Right ventricle myocardium superior (tissue), 1 donor: ENCODE data around the gene TMEM89. TPM values are rescaled to one million over a fixed set of nuclear protein-coding genes. Genes with fewer than 3 reads are reported as not detected.

Source experiments
- ATAC-seq: fragments of 200-7000 bp; cut with Tn5 transposase; one replicate; pipeline ENCODE4 v1.9.1; 2020; ENCODE audit warnings: mild to moderate bottlenecking; ENCODE audit not compliant: poor library complexity
- DNase-seq: peaks from one replicate; pipeline ENCODE4 v3.0.0-alpha.2; 2020
- intact Hi-C: fragments of 100-400 bp; cut with DNase I; formaldehyde crosslinking; loops from one replicate; pipeline ENCODE4 v1.11.2; 2022
- total RNA-seq: library from RNA; stranded (reverse); fragmentation: NEBNext Ultra II Directional; extraction: Animal tissue kit (Norgen Biotek cat#: 25700); gene quantifications from one replicate; pipeline ENCODE4 v1.2.1, GENCODE V29; 2021
- donor health status: DM: no; HTN: yes; CAD: no; lungs with severe emphysema.

The TMEM89 gene
- total RNA-seq, 1 donor from 2014 or later, result not detected

DNA sequence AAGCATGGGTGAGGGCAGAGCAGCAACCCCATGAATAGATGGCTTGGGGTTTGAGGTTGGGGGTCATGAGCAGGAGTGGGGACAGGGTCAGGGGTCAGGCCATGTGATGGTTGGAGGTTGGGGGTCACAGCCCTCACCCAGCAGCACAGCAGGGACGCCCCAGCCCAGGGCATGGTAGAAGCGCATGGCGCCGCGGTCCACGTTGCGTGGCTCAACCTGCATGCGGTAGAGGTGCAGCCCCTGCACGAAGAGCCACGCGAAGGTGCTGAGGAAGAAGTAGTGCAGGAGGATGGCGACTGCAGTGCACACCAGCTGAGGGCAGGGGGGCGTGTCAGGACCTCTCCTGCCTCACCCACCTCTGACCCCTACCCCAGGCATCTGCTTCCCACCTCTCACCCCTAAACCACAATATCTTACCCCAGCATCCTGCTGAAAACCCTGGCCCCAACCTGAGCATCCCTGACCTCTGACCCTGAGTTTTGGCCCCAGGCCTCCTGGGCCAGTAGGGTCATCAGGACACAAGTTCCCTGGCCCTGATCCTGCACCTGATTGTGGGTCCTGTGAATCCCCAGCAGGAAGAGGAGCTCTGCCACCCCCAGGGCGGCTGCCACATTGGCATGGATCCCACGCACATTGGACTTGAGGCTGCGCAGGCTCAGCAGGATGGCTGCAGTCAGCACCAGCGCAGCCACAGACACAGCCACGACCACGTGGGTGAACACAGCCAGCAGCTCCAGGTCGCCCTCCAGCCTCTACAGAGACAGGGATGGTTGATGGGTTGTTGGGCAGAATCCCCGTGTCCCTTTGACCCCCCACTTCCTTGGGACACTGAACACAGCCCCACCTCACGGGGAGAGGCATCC, 23.6 kb upstream of the TMEM89 start:
- ATAC-seq (no peak), DNase-seq (no peak)
- intact Hi-C loops, result no loop called here

DNA sequence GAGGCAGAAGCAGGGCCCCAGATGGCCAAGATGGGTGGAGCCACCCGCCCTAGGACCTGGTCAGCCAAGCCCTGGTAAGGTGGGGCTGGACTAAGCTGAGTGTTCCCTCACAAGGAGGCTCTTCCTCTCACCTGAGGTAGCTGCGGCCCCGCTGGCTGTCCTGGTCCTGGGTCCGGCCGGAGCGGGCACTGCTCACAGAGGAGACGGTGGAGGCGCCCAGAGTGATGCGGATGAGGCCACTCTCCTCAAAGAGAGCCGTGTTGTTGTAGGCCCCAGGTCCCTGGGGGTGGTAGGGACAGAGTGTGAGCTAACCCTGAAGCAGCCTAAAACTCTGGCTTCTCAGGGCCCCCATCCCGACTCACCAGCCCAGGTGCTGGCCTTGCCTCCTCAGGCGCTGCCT, 21.0 kb upstream of the TMEM89 start:
- intact Hi-C loops, result no loop called here
- ATAC-seq (no peak), DNase-seq (no peak)

GRCh38 chr3:48641396-48641795, 19.8 kb upstream of the TMEM89 start:
- intact Hi-C loops, result no loop called here
- ATAC-seq (no peak), DNase-seq (no peak)

- no peak for DNase-seq
- ATAC-seq, result no peak
- intact Hi-C loops, result no loop called here
Observed at GRCh38 chr3:48639944-48640606, 18.5 kb upstream of the TMEM89 start.

GRCh38 chr3:48637305-48637704, 15.7 kb upstream of the TMEM89 start:
- no peak for DNase-seq
- intact Hi-C loops, result no loop called here
- no peak for ATAC-seq

DNA sequence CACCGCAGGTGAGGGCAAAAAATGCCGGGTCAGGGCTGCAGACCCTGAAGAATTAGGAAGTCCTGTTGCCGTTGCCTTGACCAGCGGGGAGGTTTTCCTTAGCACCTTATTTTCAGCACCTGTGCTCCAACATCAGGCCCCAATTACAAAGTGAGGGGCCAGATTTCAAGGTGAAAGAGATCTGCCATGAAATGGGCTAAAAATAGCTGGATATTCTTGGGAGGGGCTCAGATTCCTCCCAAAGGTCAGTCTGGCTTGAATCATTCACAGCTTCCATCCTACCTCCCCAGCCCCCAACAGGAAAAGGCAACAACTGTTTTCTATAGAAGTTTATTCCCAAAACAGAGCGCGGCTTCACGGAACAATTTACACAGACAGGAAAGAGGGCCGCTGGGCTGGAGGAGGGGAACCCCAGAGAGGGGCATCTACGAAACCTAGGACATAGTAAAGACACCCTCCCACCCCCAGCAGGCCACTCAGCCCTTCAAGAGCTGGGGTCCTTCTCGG, 14.6 kb upstream of the TMEM89 start:
- no peak for ATAC-seq
- no peak for DNase-seq
- intact Hi-C loops, result no loop called here

DNA sequence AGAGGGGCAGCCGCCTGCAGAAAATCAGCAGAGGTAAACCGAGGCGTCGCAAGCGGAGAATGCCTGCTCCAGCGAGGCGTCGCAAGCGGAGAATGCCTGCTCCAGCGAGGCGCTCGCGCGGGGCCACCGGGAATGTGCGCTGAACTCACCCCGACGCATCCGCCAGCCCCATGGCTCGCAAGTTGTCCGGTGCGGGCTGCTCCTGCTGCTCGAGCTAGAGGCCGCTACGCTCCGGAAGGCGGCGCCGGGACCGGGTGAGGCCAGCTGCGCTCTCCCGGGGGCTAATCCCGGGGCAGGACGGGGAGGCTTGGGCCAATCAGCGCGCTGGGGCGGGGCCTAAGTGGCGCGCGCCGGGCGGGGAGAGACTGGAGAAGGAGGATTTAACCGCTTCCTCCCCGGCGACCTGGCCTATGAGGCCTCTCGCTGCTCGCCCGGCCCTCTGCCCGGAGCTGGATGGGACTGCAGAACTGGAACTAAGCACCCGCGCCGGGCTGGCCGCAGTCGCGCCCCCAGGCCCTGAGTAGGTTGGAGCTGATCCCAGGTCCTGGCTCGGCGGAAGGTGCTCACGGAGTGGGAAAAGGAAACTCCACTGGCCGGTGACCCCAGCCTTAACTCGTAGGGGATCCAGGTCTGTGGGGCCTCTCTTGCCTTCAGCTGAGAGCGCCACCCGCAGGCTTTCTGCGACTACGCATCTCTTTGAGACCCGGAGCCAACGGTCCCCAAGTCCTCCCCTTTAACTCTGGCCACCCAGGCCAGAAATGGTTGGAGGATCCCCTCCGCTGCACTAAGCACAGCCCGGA, 13.9 kb upstream of the TMEM89 start, which contains the start of gene SLC26A6:
TSS of gene SLC26A6 (minus strand) at position 240 of the 800 bp plus-strand sequence. CDS start at position 172, 68 bp downstream.
- DNase-seq, result peak; percentile 99
- peak; percentile 98 for ATAC-seq
- intact Hi-C loops, result no loop called here

GRCh38 chr3:48634661-48635221, 13.2 kb upstream of the TMEM89 start:
- ATAC-seq (peak; percentile 53), DNase-seq (peak; percentile 73)
- intact Hi-C loops, result no loop called here

- ATAC-seq (no peak), DNase-seq (no peak)
- intact Hi-C loops, result no loop called here
Observed at GRCh38 chr3:48633743-48634142, 12.2 kb upstream of the TMEM89 start.

GRCh38 chr3:48633256-48633655, 11.7 kb upstream of the TMEM89 start:
- intact Hi-C loops, result no loop called here
- DNase-seq (no peak), ATAC-seq (no peak)

DNA sequence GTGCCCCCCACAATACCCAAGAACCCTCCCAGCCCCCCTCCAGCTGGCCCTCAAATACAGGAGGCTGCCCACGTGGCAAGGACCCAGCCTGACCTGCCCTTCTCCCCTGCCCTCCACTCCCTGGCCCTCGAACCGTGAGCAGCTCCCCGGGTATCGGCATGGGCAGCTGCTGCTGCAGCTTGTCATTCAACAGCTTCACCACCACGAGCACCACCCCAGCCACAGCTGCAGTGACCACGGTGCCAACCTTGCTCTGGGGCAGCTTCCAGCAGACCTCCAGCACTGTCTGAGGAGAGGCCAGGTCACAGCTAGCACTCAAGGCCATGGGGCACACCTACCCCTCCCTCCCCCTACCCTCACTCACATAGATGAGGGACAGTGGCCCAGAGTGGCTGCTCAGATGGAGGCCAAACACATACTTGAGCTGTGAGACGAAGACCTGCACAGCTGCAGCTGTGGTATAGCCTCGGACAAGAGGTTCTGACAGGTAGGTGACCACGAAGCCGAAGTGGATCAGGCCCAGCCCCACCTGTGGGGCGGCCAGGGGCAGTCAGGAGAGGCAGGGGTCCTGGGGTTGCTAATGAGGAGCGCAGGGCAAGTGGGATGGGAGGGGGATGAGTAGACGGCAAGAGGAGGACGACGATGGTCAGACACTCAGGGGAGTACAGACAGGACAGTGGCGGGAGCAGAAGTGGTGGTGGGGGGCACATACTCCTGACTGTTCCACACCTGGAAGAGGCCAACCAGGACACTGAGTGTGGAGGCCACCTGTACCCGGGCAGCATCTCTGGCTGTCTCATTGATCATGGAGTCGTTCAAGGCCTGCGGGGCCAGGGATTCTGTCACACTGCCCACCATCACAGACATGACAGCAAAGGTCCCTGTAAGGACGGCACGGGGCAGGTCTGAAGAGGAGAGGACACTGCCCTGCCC, 10.2 kb upstream of the TMEM89 start:
- intact Hi-C loops, result no loop called here
- no peak for ATAC-seq
- no peak for DNase-seq

DNA sequence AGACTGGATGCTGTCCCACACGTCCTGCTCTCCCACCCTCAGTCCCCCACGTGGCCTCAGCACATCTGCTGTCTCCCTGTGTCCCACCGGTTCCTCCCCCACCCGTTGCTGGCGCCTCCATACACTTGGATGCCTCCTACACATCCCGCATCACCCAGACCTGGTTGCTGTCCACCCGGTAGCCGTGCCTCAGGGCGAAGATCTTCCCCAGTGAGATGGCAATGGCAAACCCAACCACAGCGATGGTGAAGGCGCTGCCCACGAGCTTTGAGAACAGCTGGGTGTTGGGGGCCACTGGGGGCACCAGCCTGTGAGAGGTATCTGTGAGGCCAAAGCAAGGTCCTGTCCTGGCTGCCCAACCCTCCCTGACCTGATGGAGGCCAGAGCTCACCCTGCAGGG, 9.3 kb upstream of the TMEM89 start:
- intact Hi-C loops, result no loop called here
- DNase-seq, result no peak

DNA sequence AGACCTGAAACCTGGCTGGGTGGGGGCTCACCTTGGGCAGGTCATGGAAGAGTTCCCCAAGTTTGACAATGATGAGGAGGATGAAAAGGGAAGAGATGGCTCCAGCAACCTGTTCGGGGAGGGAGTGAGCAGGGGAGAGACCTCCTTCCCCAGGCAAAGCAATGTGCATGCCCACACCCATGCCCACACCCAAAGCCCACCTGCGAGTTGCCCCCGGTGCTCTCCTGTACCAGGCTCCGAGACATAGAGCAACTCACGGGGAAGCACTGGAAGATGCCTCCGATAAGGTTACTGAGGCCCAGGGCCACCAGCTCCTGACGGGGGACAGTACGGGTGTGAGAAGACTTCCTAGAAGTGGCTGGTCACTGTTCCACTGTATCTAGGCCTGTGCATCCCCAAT, 8.8 kb upstream of the TMEM89 start:
- no peak for DNase-seq
- intact Hi-C loops, result no loop called here
- ATAC-seq, result no peak

More for the DNA sequence above, 9.3 kb upstream of the TMEM89 start:
- no peak for ATAC-seq

DNA sequence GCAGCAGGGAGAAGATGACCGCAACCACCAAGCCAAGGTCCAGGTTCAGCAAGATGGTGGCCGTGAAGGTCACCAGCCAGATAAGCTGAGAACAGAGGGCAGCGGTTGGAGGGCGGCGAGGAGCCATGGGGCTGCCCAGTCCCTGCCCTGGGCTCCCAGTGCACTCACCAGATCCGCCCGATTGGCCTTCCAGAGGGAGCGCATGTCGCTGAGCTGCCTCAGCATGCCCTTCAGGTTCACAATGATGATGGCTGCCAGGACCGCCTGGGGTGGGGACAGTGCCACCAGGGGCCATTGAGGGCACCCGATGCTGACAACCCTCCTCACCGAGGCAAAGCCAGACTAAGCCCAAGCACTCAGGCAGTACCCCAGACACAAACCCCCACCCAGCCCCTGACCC, 8.3 kb upstream of the TMEM89 start:
- DNase-seq, result no peak
- intact Hi-C loops, result no loop called here
- no peak for ATAC-seq

GRCh38 chr3:48628277-48629017, 6.9 kb upstream of the TMEM89 start:
- ATAC-seq (no peak), DNase-seq (no peak)
- intact Hi-C loops, result no loop called here

DNA sequence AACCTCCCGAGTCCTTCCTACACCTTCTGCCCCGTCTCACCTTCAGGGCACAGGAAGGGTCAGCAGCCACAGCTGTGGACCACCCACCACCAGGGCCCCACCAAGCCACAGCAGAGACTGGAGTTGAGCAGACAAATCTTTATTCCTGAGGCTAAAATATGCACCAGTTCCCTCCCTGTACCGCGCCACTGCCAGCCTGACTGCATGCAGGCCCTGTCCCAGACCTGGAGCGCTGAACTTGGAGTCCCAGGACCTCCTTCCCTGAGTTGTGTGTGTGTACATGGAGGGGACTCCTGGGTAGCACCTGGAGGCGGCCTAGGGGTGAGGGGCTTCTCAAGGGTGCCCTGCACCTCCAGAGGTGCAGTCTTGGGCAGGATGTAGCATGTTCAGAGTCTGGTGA, 4.0 kb upstream of the TMEM89 start:
- no peak for DNase-seq
- ATAC-seq, result no peak
- intact Hi-C loops, result no loop called here

DNA sequence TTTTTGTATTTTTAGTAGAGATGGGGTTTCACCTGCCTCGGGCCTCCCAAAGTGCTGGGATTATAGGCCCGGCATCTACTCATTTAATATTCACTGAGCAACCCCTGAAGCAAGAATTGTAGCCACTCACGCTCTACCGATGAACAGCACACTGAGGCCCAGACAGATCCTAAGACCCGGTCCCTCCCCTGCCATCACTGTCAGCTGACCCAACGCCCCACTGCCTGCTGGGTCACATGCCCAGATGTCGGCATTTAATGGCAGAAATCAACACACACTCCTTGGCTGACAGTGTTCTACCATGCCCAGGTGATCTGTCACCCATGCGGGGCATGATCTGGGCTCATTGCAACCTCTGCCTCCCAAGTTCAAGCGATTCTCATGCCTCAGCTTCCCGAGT, 3.2 kb upstream of the TMEM89 start:
- ATAC-seq (no peak), DNase-seq (no peak)
- intact Hi-C loops, result no loop called here
